Kidney glomerular epithelial cell (primary cell): ENCODE results near the gene CRB2.

ENCODE experiments used
- DNase-seq: peaks from one replicate; lab custom pipeline; 2025; lab: John Stamatoyannopoulos, UW

CRB2 gene

GRCh38 chr9:123406691-123407216, 50.8 kb downstream of the CRB2 start:
- DNase-seq, result no peak

DNA sequence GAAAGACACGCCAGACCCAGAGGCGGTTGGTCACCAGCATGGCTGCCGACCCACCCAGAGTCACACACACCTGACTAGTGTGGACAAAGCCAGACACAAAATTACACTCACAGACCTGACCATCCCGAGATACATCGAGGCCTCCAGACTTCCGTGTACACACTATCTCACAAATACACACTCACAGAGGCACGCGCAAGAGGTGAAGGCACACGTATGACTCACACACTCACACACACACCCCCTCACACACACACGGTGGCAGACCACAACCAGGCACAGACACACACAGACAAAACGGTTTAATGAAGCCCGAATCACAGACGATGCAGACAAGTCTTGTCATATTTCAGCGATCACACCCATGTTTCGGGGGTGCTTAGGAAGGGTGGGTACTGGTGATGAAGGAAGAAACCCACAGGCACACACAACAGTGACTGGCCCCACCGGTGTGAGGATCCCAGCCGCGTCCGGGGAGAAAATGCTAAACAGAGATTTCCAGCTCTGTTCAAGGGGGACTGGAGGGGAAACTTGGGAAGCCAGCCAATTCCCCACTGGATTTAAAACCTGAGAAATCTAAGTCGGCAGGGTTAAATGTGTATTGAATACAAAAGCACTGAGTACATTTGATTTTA, 51.3 kb downstream of the CRB2 start:
- DNase-seq, result no peak

DNA sequence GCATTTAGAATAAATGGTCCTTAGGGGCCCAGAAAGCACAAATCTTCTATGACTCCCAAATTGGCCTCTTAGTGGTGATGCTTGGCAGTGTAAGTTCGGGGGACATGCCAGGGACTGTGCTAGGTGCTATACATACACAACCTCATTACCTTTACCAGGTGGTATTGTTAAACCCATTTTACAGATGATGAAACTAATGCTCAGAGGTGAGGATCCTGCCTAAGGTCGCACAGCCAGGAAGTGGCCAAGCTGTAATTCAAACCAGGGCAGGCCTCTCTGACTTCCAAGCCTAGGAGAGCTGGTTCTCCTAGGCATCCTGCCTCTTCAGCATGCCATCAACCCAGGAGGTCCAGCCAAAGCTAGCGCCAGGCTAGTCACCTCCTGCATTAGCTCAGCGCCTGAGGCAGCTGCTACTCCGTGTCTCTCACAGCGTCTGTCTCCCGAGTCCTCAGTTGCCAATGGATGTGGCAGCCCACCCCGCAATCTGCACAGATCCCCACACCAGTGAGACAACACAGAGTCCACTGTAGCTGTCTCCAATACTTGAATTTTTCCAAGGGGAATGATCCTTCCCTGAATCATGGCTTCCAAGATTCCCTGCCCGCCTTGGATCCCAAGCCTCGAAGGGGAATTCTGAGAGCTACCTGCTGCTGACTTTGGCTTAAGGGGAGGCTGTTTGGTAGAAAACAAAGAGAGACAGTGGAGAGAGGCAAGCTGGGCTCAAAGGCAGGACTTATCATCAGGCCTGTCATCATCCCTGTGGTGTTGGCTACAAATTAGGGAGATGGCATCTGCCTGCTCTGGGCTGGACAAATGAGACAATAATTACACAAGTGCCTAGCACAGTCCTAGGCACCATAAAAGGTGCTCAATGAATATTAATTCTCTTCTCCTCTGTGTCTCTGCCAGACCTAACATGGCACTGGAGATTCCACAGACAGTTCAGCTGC, 52.6 kb downstream of the CRB2 start:
- no peak for DNase-seq

GRCh38 chr9:123410281-123410910, 54.4 kb downstream of the CRB2 start:
- DNase-seq, result no peak

GRCh38 chr9:123411191-123411590, 55.2 kb downstream of the CRB2 start:
- DNase-seq, result no peak

DNA sequence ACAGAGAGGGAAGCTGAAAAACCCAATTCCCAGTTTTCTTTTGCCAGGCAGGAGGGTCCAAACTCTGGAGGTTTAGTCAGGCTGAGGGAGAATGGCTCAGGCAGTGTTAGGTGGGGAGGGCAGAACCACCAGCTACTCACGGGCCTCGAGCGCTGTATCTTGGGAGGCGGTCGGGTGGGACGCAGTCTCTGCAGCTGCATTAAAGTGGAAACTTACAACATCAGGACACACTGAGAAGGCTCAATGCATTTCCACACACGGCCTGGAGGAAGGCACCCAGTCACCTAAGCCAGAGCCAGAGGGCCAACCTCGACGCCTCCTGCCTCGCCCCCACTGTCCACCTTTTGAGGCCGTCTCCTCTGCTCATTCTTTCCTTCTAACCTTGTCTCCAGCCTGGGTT, 55.6 kb downstream of the CRB2 start:
- no peak for DNase-seq

- DNase-seq, result no peak
Measured at GRCh38 chr9:123412171-123412820, 56.3 kb downstream of the CRB2 start.

DNA sequence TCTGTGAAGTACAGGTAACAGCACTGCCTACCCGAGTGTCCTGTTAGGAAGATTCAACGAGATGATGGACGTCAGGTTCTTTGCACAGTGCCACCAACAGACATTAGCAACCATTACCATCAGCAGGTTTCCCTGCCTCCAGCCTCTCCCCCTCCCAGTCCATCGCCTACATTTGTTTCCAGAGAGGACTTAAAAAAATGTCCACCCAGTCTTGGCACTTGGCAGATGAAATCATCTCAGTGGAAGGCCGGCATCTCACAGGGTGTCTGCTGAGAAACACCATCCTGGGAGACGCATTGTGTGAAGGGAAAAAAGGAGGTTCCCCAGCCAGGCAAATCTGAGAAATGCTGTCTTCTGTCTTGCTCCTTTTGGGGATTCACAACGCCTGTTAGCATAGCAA, 58.2 kb downstream of the CRB2 start:
- DNase-seq, result no peak

DNA sequence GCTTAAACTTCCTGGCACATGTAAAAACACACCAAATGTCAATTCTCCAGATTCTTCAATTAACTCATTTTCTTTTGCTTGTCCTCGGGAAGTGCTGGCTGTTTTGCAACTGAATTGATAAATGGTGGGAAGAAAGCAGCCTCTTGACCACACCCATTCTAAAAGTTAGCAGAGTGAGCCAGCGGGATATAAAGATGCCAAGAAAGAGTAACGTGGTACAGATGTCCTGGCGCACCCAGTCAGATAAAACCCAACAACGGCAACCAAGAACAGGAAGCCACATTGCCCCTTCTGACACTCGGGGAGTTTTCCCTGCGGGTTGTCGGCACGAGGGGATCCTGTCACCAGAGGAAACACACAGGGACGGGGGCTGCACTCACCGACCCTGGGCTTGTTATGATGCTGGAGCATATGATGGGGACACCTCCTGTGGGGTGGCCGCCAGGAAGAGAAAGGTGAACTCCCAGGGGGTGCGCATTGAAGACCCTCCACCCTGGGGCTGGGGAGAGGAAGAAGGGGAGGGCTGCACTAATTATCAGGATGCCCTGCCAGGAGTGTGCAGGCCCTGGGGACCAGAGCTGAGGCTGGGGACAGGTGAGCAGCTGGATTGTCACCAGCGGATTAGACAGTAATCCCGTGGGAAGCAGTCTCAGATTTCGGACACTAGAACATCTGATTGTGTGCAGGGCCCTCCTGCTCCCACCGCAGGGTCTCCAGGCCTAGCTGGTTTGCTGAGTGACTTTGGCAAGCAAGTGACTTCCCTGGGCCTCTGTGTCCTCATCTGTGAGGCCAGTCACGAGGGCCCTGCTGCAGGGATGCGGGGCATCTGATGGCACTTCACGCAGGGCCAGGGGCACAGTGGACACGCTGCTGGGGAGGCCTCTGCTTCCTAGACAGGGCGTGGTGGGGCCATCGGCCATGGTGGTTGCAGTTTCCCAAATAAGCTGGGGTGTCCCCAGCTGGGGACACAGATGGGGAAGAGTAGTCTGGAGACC, 59.2 kb downstream of the CRB2 start:
- DNase-seq, result no peak

GRCh38 chr9:123416176-123416575, 60.2 kb downstream of the CRB2 start:
- no peak for DNase-seq

GRCh38 chr9:123417289-123418051, 61.5 kb downstream of the CRB2 start:
- no peak for DNase-seq

DNA sequence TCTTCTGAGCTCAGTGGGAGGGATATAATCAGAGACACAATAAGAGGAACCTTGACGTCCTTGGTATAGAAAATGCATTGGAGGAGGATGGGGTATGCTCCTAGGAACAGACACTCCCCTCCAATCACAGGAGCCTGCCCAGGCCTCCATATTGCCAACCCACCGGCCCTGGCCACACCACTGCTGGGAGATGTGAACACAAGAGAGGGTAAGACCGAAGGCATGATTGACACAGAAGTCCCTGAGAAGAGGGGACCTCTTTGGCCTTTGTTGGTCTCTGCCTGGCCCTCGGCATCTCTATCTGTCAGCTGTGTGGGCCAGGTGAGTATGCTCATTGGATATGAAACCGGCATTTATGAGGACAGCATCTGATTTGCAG, 62.0 kb downstream of the CRB2 start:
- DNase-seq, result no peak

GRCh38 chr9:123418506-123418905, 62.5 kb downstream of the CRB2 start:
- no peak for DNase-seq

- DNase-seq, result no peak
Measured at GRCh38 chr9:123419091-123419490, 63.1 kb downstream of the CRB2 start.

DNA sequence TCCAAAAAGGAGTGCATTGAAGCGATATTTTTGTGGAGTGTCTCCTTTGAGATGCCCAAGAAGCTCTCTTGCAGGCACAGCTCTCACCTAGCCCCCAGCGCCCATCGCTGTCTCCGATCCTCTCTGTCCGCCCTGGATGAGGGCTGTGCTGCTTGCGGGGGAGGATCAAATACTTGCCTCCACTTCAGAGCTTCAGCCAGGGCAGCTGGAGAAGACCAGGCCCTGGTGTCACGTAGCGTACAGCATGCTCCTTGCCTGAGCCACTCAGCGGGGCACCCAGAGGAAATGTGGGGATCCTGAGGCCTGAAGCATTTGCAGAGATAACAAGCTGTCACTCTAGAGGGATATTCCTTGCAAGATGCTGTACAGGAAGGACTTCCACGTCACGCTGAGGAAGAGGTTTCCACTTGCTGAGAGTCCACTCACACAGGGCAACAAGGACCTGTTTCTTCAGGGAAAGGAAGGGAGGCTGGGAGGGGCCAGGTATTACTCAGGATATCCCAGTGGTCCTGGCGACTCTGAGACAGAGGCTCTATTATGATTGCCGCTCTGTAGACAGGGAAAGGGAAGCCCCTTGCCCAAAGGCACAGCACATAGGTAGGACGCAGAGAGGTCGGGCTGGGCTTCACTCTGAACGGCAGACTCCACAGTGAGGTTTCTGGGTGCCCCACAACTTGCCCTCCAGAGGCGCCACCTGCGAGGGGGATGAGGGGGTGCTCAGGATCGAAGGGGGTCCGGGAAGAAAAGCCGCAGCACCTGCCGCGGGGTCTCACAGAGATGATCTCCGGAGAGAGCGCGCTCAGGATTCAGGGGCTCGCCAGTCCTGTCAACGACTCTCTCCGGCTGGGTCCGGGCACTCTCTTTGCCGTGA, 64.0 kb downstream of the CRB2 start:
- DNase-seq, result no peak

DNA sequence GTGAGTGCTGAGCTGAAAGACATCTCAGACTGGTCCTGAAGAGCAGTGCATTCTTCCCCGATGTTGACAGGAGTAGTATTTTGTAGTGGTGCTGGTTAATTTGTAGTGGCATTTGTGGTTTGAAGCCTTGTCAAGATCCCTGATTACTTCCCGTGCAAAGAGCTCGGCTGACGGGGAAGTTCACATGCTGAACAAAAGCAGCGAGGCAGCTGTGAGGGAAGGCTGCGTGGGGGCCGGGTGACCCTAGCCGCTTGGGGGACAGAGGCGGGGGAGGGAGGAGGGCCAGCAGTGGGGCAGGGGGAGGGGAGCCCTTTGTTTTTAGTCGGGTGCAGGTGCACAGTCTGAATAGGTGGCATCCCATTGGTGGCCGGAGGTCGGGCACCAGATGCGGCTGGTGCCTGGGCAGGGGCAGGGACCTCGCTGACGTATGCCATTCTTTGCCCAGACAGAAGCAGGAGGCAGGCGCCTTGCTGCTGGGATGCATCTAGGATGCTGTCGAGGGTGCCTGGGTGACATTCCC, 64.7 kb downstream of the CRB2 start:
- DNase-seq, result no peak

DNA sequence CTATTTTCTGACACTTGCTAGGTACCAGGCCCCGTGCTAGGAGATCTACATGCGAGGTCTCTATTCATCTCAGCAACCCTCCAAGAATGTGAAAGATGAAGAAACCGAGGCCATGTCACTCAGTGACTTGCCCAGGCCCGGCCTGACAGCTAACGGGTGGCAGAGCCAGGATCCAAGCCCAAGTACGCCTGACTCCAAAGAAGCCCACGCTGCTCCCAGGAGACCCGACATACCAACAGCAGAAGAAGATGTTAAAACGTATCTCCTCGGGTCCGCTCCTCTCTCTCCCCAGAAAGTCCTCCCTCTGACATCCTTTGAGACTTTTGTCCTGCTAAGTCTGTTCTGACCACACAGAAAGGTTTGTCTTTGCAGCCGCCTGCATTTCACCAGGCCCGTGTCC, 65.2 kb downstream of the CRB2 start:
- DNase-seq, result no peak

DNA sequence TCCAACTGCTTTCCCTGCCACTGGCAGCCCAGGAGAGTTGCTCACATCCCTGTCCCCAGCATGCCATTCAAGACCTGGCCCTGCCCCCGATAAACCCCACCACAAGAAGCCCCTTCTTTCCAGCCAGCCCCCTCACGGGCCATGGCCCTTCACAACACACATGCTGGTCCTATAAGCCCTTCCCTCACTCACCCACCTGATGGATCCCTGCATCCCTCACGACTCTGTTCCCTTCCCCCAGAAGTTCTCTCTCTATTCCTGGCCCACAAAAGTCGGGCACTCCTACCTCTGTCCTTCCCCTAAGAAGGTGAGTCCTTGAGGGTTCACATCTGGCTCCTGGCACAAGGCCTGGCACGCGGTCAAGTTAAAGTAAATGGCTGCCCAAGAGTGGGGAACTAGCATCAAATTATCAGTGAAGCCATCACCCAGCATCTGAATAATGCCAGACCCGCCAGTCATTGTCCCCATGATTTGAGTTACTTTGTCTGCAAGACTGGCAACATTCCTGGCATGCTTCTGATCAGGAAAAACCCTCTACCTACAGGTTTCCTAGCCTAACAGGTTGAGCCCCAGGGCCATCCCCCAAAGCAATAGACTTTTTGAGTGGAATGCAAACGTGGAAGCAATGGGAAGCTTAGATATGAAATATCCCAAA, 65.9 kb downstream of the CRB2 start:
- no peak for DNase-seq
